Esophagus squamous epithelium (tissue), 4 donors: ENCODE measurements around the gene CSMD2.

Source experiments
- CTCF ChIP-seq, 6 experiments: fragments of 450-650 bp in 4 of 6; fragments of 200-600 bp in 2 of 6; sonication (generic) in 2 of 6; IDR thresholded peaks; one replicate each; pipeline ENCODE4 v1.5.1; 2016 to 2019; ENCODE audit warnings: antibody characterized with exemption in 6 of 6, mild to moderate bottlenecking in 4 of 6, moderate library complexity in 4 of 6
- POLR2A ChIP-seq, 4 donors: fragments of 450-650 bp; IDR thresholded peaks; one replicate each; pipeline ENCODE4 v1.6.1; 2017; ENCODE audit warnings: antibody characterized with exemption in 4 of 4, mild to moderate bottlenecking in 4 of 4, moderate library complexity in 3 of 4

DNA sequence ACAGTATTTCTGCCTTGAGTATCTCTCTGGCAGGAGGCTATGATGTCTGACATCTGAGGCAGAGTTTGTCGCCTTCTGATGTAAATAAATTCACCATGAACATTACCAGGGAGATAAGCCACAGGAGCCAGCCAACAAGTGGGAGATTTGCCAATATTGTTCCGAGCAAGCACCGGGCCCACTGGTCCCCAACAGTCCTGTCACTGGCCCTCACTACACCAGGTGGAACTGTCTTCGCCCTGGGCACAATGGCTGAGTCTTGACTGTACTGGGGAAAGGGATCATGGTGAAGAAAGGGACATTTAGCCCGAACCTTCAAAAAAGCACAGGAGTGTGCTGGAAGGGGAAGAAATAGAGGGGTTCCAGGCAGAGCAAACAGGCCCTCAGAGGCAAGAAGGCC lies 243.7 kb downstream of the CSMD2 start:
- TF ChIP-seq CTCF (IDR thresholded peaks at IDR 0.05), result no peak
- no peak for TF ChIP-seq POLR2A (IDR thresholded peaks at IDR 0.05)
